ENCODE data around the gene SRPK2.

SRPK2 gene

DNA sequence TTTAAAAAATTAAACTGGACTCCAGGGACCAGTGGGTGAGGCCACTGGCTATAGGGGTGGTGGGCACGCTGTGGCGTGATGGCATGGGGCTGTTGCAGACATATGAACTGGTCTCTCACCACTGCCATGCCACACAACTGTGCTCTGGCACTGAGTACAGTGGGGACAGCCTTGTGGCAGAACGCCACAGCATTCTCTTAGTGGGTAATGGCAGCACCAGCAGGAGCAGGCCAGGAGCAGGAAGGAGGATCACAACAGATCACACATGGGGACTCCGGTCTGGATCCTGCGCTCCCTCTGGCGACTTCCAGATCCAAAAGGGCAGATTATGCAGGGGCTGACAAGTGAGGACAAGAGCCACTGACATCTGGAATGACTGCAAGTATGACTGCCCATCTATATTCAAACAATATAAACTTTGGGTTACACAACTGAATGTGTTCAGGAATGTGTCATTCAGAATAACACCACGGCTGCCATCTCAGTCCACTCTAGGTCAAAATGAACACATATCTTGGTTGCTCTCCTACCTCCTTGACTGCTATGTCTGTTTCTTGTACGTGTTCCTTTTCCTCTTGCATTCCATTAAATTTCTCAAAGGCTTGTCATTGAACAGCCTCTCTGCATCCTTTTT lies 198.7 kb downstream of the SRPK2 start:
- no peak for DNase-seq (ENCODE audit: low spot score)

DNA sequence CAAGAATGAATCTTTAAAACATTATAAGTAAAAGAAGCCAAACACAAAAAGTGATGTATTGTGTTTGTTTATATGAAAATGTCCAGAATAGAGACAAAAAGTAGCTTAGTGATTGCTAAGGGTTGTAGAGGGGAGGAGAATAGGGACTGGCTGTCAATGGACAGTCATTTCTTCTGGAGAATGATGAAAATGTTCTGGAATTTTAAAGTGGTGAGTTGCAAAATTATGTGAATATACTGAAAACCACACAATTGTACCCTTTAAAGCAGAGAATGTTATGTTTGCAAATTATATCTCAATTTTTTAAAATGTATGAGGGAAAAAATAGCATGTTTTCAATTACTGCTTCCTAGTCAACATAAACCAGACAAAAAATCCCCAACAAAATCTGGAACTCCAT lies 200.5 kb downstream of the SRPK2 start:
- DNase-seq (ENCODE audit: low spot score), result no peak

DNA sequence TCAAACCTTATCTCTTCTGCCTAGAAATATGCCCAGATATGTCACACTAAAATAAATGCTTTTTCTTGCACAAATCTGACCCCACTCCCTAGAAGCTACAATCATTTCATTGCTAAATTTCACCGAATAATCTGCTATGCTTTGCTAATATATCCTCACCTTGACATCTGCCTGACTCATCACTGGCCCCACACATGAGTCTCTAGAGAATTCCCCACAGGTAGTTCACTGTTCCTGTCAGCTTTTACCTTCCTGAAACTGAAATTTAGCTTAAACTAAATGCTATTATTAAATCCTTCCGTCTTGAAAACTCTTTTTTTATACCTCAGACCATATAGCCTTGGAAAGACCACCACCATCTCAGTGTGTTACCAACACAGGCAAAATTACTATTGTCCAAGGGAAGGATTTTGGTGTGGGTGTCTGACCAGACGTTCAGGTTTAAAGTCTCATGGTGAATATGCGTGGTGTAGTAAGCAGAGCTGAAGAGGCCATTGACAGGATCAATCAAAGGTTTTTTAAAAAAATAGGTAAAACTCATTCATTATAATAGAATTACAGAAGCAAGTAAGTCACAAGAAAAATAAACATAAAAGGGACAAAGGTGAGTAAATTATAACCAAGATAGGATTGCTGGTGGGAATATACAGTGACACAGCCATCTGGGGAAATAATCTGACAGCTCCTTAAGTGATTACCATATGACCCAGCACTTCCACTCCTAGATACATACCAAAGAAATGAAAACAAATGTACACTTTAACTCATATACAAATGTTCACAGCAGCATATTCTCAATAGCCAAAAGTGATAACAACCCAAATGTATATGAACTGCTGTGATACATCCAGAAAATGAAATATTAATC lies 201.2 kb downstream of the SRPK2 start:
- DNase-seq (ENCODE audit: low spot score), result no peak

DNA sequence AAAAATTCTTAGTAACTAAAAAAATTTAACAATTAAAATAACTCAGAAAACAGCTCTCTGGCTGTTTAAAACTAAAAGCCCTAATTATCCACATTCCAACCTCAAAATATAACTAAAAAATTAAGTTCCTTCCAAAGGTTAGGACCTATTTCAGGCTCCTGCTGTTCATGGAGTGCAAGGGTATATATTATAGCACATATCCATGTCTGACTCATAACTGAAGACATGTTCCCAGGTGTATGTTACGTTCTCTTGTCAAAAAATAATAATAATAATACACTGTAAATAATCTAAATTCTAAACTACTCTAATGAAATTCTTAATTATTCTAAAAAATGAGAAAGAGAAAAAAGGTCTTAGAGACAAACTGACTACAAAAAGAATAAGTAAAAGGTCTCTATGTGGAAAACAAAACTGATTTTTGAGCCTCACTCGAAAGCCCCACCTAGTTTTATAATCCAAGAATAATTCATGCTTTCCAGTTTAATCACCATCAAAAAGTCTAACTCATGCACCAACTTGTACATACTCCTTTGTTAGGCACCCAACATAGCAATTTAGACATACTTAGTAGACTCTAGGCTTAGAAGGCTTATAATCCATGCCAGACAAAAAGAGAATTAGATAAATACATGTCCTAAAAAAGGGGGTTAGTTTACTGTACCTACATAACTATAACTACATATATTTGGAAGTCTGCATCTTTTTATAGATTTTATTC lies 203.3 kb downstream of the SRPK2 start:
- DNase-seq (ENCODE audit: low spot score), result no peak

DNA sequence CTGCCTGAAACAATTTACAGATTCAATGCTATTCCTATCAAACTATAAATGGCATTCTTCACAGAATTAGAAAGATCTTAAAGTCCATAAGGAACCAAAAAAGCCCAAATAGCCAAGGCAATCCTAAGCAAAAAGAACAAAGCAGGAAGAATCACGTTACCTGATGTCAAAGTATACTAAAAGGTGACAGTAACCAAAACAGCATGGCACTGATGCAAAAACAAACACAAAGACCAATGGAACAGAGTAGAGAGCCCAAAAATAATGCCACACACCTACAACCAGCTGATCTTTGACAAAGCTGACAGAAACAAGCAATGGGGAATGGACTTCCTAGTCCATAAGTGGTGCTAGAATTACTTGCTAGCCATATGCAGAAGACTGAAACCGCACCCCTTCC lies 208.7 kb downstream of the SRPK2 start:
- DNase-seq (ENCODE audit: low spot score), result no peak

DNA sequence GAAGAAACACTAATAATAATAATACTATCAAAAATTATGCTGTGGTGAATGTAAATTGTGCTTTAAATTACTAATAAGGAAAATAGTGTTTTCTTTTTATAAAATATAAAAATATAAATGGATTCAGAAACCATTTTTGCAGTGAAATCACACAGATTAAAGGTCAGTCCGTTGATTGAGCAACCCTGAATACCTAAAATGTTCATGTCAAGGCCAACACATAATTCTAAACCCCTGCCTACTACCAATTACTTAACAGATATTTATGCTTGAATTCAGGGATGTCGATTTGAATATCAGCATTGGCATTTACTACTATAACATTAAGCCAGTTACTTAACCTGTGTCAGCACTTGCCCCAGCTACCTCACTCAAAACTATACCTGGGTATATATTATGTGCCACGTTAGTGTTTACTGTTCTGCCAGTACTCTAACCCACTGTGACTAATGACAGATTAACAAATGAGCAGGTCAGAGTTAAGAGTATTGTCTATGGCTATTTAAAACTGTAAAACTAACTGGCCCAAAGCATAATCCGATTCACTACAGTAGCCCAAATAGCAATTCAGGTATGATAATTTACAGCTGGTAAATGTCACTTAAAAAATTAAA lies 209.7 kb downstream of the SRPK2 start:
- no peak for DNase-seq (ENCODE audit: low spot score)

DNA sequence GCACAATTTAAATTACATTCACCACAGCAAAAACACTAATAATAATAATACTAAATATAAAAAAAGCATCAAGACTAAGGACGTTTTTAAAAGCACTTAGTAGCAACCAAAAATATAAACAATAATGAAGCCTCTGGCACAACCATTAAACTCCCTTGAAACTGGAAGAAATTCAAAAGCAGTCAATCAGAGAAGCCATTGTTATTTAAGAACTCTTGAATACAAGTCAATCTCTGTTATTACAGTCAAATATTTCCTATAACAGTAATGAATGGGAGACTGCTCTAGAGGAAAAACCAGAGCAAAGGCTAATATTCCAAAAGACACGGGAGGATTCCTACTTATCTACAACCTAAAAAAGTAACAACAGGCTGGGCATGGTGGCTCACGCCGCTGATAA lies 210.5 kb downstream of the SRPK2 start:
- DNase-seq (ENCODE audit: low spot score), result no peak

DNA sequence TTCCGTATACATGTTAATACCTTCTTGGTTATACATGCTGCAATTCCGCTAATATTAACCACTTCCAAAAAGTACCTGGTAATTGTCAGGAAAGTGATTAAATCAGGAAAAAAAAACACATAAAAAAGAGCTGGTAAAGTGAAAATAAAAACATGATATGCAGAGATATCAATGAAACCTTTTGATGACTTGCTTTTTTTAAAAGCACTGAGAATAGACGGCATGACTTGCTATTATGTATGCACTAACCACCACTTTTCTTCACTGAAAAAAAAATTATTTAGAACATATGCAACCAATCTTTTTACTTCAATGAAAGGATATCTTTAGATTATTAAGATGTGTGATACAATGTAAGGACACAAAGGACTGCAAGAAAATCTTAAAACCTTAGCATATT lies 211.7 kb downstream of the SRPK2 start:
- DNase-seq (ENCODE audit: low spot score), result no peak

DNA sequence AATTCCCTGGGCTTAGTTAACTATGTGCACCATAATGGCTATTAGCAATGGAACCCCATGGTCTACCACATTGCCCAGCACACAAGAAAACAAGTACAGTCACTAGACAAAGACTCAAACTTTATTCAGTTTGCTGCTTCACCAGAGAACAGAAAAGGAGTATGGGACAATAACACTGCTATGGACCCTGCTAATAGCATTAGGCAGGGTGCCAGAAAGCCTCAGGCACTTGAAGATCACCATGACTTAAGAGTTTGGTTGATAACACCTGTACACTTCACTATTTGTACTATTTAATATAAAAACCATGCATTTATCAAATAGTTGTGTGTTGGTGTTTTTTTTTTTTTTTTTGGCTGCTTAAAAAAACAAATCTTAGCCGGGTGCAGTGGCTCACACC lies 215.1 kb downstream of the SRPK2 start:
- no peak for DNase-seq (ENCODE audit: low spot score)

DNA sequence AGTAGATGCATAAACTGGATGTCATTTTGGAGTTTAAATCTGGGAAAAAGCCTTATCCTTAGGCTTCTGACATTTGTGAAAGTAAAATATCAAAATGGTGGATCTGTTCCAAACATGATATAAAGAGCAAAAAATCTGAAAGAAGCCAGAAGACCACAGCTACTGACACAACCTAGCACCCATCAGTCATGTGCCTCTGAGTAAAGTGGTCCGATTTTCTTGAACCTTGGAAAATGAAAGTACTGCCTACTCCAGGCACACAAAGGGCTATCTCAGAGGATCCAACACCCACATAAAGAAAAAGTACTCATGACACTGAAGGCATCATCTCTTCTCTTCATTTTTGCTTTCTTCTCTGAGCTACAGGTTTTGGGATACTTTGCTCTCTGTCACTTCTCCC lies 224.0 kb downstream of the SRPK2 start:
- DNase-seq (ENCODE audit: low spot score), result no peak

DNA sequence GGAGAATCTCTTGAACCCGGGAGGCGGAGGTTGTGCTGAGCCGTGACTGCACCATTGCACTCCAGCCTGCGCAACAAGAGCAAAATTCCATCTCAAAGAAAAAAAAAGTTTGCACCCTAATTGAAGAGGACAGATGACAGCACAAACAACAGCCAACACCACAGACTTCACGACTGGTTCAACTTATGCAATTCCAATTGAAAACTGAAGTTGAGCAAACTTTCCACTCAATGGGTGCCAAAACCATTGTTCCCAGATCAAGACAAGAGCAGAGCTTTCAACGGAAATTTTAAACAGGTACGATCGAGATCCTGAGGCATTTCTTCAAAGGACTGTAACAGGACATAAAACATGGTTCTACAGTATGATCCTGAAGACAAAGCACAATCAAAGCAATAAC lies 225.0 kb downstream of the SRPK2 start:
- DNase-seq (ENCODE audit: low spot score), result no peak

DNA sequence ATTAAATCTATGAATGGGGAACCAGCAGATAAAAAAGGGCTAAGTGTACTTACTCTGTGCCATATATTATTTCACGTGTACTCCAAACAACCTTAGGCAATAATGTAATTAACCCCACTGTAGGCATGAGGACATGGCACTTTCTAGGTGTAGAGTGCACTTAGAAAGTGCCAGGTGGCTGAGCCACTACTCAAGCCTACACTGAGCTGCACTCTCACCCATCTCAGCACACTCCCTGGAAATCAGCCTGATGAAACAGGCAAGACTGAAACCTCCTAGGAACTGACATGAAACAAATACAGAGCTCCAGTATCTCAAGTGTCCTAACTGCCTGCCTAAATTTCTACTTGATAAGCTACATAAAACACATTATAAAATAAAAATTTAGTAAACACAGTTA lies 227.4 kb downstream of the SRPK2 start:
- no peak for DNase-seq (ENCODE audit: low spot score)

DNA sequence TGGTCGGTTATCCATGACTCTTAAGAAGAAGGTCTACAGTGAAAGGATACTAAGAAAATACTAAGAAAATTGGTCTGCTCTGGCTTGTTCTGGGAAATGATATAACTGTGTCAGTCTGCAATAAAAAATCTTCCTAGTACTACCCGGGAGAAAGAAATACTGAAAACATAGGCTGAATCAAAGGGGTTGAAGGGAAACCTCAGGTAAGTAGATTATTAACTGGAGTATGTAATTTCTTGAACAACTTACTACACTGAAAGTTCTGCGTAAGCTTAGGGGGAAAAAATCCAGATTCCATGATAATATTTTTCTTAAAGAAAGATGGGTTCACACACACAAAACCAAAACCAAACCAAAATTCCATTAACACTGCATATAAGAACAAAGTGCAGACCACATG lies 231.4 kb downstream of the SRPK2 start:
- DNase-seq (ENCODE audit: low spot score), result no peak

DNA sequence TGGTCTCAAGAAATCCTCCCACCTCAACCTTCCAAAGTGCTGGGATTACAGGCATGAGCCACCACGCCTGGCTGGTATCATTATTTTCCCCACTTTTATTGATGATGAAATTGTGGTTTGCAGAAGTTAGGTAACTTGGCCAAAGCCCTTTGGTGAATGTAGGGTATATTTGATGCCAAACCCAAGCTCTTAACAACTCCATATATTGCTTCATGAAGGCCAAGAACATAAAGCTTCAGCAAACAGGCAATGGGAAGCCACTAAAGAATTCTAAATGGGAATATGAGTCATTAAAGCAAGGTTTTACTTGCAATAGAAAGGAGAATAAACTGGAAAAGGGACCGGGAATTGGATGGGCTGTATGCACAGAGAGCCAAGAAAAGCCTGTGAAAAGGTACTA lies 232.0 kb downstream of the SRPK2 start:
- no peak for DNase-seq (ENCODE audit: low spot score)

DNA sequence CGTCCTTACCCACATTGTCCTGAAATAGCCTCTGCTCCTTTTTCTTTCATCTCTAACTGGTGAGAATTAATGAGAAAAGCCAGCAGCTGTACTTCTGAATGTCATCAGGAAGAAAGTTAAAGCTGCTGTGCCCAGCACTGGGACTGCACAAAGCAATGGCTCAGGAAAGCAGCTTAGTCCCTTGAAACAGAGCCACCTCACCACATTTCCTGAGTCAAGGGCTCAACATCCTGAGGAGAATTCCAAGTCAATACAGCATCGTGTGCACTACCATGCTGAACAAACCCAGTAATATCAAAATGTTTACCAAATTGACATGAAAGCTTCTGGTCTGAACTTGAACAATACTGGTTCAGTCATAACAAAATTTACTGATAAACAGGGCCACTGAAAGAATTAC lies 234.6 kb downstream of the SRPK2 start:
- DNase-seq (ENCODE audit: low spot score), result no peak

DNA sequence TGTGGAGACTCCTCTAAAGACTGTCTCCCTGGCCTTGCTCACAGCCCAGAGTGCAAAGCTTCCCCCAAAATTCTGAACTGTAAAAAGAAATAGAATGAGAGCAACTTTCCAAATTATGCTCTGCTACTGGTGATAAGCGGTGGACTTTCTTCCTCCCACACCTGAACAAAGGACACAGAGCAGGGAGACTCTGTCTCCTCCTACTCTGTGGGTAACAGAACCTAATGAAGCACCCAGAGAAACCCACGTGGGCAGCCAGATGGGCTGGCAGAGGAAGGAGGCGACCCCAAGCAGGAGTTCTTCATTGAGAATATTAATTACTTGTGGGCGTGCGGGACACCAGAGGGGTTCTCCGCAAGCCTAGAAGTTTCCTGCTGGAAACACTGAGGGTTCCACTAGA lies 235.2 kb downstream of the SRPK2 start:
- no peak for DNase-seq (ENCODE audit: low spot score)

DNA sequence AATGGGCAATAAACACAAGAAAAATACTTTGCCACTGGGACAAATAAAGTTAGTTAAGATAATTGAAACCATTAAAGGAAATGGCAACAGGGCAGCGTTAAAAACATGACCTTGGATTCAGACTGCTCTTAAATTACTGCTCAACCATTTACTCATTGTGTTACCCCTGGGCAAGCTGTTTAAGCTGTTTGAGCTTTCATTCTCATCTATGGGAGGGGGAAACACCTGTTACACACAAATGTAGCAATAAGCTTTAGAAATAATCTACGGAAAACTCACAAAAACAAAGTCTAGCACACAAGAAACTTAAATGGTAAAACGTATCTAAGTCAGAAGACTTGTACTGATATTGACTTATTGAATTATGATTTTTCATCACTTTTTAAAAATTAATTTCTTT lies 237.6 kb downstream of the SRPK2 start:
- DNase-seq (ENCODE audit: low spot score), result no peak

DNA sequence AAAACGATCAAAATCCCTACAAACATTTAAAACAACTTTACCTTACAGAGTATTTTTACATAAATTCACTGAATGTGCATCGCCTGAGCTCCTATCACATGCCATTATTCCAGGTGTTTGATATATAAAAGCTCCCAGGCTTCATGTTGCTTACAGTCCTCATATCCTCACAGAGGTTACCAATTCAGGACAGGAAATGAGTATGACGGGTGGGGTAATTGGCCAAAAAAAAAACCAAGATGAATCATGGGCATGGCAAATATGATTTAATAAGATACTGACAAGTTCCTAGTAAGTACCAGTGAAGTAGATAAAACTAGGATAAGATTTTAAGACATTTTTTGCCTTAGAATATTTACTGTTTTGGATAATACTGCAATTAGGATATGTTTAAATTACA lies 238.9 kb downstream of the SRPK2 start:
- no peak for DNase-seq (ENCODE audit: low spot score)

DNA sequence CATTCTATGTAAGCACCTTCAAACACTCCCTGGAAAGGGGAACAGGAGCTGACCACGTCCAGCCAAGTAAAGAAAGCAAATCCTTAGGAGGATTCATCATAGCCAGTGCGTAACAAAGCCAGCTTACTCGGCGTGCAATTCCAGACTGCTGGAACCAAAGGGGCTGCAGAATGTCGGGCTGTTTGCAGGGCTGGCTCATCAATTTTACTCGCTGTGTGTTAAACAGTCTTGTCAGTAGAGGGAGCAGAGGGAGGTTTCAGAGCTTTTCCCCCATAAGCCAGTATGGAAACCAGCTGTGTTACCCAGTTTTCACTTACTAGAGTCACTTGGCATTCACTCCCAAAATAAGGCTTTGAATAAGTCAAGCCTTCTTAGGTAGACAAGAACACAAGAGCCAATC lies 247.7 kb downstream of the SRPK2 start:
- no peak for DNase-seq (ENCODE audit: low spot score)

DNA sequence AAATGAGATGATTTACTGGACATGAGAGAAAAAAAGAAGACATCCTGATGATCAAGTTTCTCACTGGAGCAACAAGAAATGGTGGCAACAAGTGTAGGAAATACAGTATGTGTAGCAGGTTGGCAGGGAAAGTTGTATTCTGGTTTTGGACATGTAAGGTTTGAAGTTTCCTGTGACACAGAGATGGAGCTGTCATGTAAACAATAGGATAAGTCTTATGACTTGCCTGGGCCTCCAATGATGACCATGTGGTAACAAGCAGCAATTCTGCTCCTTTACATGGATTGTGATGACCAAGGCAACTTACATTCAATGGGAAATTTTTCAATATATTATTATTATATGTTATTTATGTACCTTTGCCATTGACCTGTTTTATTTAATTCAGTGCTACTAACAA lies 249.3 kb downstream of the SRPK2 start:
- DNase-seq (ENCODE audit: low spot score), result no peak

DNA sequence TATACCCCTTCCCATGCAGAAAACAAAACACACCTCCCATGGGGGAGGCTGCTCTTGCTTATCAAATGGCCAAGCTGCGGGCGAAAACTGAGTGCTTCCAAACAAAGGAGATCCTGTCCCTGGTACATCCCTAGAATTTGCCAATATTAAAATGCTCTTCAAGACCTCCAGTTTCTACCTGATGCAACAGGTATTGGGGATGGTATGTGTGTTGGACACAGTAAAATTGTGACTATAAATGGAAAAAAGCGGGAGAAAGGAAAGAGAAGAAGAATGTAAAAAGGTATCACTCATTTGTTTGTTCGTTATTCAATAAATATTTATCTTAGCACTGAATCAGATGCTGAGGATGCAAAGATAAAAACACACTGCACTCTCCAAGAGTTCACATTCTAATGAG lies 250.8 kb downstream of the SRPK2 start:
- DNase-seq (ENCODE audit: low spot score), result no peak

DNA sequence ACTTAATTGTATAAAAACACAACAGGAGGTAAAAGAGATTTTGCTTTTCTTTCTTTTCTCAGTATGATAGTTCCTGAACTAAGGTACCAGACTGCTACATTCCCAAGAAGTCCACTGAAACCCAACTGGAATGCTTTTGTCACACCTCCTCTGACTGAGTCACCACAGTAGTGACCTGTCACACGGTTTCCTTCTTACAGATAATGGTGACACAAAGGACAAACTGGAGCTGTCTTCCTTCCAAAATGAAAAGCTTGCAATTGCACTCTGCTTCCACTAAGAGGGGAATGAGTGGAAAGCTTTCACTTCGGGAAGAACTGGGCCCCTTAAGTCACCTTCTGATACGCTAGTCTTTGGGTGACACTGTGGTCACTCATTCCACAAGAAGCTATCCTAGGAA lies 252.5 kb downstream of the SRPK2 start:
- DNase-seq (ENCODE audit: low spot score), result no peak
